Jurkat, Clone E6-1 (cell line): Measurements from ENCODE around the gene ARHGAP15.

Experiments used
- DNase-seq: peaks from one replicate; pipeline ENCODE4 v3.0.0-alpha.2; 2011; ENCODE audit warnings: low read depth, low spot score
- H3K4me3 ChIP-seq: 2 replicates; pipeline ENCODE4 v1.5.1; 2011; ENCODE audit warnings: mild to moderate bottlenecking, low read length, control low read depth, moderate library complexity

Gene ARHGAP15

DNA sequence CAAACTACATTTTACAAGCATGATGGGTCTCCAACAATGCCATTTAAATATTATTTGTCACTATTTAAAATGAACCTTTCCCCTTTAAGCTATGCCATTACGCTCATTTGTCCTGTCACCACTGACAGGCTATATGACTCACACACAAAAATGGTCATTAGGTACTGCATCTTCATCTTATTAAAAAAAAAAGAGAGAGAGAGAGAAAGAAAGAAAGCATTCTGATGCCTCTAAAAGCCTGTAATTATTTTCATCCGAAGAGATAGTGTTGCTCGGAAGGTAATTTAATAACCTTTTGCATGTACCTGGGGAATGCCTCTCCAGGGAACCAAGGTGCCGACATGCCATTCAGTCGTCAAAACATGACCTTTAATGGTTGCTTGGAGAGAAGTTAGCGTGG lies 226.7 kb downstream of the ARHGAP15 start:
- no peak for DNase-seq
- H3K4me3 ChIP-seq: no peak overlapping the region

DNA sequence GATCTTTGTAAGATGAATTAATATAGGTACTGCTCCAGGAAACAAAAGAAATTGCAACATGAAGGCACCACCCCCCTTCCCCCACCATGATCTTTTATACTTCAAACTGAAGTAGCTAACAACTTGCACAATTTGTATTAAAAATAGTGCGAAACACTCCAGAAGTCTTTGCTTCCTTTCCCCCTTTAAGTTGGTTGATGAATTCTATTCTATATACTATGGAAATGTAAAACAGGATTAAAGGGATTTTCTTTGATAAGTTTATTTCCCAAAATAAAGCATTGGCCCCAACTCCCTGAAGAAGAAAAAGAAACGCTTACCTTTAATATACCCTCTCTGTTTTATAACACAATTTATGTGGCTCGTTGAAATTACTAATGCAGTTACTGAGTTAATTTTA lies 227.1 kb downstream of the ARHGAP15 start:
- H3K4me3 ChIP-seq: no peak overlapping the region
- no peak for DNase-seq

DNA sequence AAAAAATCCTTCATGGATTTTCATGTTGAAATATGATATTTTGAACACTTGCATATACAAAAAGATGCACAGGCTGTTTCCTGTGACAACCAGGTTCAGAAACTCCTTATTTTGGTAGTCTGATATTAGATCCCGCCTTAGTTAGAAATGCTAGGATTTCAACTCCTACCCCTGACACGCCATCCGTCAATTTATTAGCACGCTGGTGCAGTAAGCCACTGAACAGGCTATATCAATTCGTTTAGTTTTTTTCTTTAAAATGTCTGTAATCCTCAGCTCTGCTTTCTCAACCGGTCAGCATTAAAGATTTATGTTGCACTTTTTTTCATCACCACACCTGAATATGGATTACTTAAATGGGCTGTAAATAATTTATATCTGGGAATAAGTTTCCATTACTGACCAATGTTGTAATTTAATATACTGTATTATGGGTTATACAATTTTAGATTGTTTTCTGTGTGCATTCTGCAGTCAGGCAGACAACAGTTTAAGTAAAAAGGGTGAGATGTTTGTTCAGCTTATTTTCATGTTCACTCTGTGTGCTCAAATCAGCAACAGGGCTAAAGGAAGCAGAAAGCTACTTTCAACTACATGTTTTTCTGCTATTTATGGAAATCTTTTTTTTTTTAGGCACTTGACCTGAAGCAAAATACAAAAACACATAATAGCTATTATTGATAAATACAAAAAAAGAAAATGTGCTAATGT lies 227.7 kb downstream of the ARHGAP15 start:
- H3K4me3 ChIP-seq: no peak overlapping the region
- no peak for DNase-seq

DNA sequence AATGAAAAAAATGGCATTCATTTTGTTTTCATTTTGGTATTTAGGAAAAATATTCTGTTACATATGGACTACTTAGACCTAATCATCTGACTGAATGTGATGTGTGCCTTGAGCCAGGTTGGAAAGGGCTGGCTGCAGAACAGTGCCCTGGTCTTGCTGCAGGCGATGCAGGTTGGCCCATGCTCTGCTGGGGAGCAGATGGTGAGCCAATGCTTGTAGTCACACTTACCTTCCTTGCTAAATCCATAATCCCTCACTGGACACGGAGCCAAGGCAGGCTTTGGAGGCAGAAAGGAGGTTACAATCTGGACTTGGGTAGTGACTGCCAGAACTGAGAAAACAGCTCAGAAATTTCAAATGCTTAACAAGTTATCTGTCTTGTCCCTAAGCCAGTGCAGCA lies 228.7 kb downstream of the ARHGAP15 start:
- no peak for DNase-seq
- no peak overlapping the region for H3K4me3 ChIP-seq

DNA sequence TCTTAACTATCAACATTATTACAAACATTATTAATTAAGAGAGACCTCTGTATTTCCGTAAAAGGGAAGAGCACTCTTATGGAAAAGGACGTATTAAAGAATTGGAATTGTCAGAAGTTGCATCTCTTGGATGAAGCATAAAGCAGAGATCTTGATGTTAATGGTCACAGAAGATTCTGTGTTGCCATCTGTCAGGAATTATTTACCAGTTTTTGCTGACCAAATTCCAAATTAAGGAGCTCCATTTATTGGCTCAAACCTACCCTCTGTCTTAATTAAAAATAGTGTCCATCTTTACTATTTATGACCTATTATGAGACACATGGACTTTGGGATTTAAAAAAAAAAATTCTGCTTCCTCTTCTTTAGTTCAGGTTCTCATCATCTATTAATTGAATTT lies 232.1 kb downstream of the ARHGAP15 start:
- H3K4me3 ChIP-seq: no peak overlapping the region
- DNase-seq: no peak

DNA sequence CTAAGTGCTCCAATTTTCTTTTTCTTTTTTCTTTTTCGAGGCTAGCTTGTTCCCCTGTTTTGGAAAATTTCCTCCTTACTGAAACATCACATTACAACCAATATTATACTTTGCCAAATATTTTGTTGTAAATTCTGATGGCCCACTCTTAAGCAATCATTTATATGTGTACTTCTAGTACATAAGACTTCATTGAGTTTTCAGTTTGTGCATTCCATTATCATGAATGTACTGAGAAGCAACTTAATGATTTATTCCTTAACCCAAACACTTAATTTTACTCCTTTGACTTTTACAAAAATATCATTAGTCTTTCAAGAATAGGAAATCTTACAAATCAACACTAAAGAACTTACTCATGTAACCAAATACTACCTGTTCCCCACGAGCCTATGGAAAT lies 242.4 kb downstream of the ARHGAP15 start:
- DNase-seq: no peak
- H3K4me3 ChIP-seq: no peak overlapping the region

DNA sequence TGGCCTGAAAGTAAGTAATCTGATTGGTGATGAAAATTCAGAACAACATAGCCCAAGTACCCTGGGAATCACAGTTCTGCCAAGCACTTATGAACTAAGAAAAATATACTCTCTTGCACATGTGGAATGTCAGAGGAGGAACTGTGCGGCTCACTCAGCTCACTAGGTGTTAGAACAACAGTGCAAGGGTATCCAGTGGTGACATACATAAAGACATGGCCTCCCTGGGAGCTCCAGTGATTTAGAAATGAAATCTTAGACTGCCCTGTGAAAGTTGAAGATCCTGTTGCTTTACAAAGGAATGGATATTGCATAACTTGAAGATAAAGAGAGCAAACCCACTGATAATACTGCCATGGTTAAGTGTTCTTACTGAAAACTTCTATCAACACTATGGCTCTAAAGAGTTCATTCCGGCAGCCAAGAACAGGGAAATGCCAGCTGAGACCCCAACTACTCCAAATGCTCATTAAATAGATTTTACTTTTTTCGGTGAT lies 246.2 kb downstream of the ARHGAP15 start:
- DNase-seq: no peak

DNA sequence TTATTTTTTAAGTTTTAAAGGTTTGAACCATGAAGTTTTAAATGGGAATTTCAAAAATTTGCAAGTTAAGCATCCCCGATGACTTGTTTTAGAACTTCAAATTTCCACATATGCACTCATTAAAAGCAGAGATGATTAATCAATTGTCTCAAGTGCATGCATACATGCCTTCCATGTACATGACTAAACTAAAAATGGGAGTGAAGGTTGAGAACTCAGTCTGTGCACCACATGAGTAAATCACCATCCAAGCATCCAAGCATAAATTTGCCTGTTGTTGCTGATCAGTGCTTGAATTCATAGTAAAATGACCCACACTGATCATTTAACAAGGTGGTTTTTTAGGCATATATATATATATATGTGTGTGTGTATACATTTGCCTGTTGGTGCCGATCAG lies 249.8 kb downstream of the ARHGAP15 start:
- H3K4me3 ChIP-seq: no peak overlapping the region
- no peak for DNase-seq

More for the DNA sequence above, 246.2 kb downstream of the ARHGAP15 start:
- H3K4me3 ChIP-seq: no peak overlapping the region

DNA sequence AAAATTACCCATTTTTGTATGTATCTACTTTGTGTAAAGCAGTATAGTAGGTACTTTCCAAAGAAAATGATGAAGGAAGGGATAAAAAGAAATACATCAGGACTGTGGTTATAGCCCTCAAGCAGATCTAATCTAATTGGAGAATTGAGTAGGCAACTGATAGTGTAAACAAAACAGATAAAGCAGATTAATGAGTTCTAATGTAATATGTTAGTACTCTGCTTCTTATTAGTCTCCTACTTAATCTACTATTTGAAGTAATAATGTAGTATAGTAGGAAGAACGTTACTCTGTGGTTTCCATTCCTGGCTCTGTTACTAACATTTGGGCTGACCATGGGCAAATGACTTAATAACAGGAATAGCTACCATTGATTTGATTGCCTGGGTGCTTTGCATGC lies 250.7 kb downstream of the ARHGAP15 start:
- no peak for DNase-seq
- no peak overlapping the region for H3K4me3 ChIP-seq

DNA sequence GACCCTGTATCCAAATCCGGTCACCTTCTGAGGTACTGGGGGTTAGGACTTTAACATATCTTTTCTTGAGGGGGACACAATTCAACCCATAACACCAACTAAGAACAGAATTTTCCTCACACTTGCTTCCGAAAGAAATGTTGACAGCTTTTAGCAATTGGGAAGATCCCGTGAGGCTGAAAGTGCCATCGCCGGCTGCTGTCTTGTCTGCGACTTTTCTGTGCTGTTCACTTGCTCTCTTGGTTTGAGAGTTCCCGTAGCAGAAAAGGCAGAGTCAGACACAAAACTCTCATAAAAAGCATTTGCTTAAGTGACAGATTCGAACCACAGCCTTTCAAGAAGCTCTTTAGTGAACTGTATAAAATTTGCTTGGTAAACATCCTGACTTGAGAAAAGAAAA lies 253.4 kb downstream of the ARHGAP15 start:
- no peak for DNase-seq
- no peak overlapping the region for H3K4me3 ChIP-seq

DNA sequence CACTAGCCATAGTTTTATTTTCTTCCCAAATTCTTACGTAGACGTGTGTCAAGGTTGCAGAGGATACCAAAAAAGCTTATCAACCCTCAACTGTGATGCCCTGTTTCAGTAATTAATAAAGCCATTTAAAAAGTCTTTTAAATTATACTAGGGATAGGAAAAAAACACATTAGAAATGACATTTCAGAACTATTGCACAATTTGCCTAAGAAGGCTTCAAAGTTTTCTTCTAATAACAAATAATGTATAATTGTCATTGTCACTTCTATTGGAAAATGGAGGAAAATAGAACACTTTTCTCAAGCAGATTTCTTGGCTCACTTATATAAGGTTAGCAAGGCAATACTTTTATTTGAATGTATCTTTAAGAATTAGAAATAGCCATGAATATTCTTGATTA lies 253.8 kb downstream of the ARHGAP15 start:
- no peak for DNase-seq
- H3K4me3 ChIP-seq: no peak overlapping the region

DNA sequence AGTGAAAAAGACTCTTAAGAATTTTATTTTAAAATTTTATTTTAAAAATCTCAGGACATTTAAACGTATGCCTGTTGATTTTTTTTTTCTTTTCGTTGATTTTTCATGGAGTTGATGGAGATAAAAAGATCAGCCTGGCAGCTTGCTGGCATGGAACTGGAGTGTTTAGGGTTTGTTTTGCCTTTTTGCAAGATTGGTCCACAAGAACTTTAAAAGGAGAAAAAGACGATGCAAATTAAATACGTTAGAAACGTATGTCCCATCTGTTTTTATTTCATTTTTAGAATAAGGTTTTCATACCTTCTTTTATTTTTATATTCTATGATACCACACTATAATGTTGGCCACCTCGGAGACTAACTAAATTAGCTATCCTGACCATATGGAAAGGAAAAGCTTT lies 254.9 kb downstream of the ARHGAP15 start:
- no peak for DNase-seq
- H3K4me3 ChIP-seq: no peak overlapping the region

DNA sequence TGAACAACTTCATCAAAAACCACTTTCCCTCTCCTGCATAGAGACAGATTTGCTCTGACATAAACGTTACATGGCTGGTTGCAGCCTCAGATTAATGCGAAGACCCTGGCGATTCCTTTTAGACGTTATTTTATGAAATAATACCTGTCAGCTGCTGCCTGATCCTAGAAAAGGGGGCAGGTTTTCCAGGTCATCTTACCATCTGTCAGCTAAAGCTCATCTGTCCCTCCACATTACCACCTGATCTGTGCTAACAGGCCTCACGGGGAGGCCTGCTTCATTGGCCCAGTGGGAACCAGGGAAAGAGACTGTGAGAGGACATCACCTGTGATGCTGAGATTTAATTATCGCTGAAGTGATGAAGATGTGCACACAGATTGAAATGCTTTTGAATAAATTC lies 261.0 kb downstream of the ARHGAP15 start:
- no peak for DNase-seq
- no peak overlapping the region for H3K4me3 ChIP-seq

DNA sequence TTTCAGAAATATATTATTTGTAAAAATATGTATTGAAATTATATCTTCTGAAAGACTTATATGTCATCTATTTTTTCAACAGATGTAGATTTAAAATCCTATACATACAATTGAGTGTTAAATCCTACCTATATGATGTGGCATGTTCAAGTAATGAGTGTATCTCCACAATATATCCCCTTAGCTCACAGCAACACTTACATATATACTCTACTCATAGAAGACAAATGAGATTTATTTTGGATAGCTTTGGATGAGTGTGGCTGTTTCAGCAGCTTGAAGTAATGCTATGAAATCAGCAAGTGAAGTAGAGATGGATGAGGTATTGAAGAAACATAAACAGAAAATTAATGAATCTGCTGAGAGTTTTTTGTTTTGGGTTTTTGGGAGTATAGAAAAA lies 263.1 kb downstream of the ARHGAP15 start:
- H3K4me3 ChIP-seq: no peak overlapping the region
- no peak for DNase-seq

DNA sequence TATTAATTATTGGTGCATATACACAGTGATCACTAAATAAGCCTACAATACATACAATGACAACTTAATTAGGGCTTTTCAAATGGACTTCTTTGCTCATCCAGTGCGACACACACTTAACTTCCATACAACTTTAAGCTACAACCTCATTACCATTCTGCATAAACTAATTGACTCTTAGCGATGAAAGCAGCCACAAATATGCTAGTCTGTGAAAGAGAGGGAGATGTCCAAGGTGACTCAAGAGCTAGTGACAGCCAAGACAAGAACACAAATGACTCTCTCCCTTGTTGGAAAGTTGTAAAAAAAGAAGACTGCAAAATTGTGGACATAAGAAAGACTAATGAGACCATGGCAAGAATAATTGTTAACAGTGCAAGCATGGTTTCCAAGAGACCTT lies 264.8 kb downstream of the ARHGAP15 start:
- H3K4me3 ChIP-seq: no peak overlapping the region
- no peak for DNase-seq

DNA sequence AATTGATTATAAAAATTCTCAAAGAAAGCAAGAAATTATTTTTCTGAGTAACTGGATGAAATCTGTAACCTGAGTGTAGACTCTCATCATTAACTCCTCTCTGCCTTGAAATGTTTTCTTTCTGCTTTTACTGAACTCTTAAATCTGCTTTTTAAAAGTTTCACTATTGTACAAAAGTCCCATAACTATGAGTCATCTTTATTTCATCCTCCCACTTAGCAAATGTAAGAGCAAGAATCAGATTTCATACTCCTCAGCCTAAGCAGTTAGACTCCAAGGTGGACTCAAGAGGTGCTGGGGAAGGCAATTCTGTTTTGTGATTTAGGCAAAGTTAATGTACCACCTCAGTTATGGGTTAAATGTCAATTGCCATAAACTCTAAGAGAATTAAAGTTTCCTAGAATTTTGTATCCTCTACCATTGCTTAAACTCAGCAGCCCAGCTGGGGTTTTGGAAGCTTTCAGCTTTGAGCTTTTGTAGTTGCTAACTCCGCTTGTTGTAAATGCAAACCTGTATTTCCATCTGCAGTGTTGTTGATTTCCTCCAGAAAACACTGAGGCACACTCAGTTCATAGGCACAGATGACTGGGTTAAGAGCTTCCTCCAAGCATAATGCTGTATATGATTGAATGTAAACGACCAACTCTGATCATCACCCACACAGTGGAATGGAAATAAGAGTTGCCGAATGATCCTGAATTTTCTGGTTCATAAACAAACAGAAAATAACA lies 268.8 kb downstream of the ARHGAP15 start:
- no peak for DNase-seq
- H3K4me3 ChIP-seq: no peak overlapping the region

DNA sequence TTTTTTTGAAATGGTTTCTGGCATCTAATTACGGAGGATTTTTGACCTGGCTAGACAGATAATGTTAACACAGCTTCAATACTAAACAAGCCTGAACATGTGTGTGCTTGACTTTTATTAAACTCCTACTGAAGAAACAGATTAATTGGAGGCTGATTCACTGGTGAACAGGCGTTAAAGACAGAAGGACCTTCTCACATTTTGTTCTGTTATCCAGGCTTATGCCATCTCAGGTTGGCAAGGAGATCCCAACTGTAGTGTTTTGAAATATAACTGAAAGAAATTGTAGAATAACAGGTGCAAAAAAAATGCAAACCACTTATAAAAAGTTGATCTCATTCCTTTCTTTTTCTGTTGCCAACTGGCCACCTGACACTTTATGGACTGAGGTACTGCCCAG lies 269.6 kb downstream of the ARHGAP15 start:
- no peak for DNase-seq
- no peak overlapping the region for H3K4me3 ChIP-seq

DNA sequence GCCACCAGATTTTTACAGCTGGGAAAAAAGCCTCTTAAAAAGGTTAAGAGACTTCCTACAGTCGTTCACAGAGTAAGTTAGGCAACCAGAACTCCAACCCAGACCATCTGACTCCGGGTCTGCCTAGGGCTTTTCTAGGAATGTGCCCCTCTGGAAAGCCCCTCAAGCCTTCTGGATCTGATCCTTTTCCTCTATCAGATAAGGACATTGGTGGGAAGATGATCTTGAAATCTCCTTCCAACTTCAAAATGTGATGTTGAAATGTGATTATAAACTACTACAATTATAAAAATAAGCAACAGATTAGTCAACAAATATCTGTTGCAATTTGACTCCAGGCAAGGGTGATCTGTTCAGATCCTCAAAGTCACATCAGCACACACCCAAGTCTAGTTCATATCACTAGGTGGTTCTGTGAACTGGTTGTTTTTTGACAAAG lies 270.4 kb downstream of the ARHGAP15 start:
- no peak overlapping the region for H3K4me3 ChIP-seq
- DNase-seq: no peak

DNA sequence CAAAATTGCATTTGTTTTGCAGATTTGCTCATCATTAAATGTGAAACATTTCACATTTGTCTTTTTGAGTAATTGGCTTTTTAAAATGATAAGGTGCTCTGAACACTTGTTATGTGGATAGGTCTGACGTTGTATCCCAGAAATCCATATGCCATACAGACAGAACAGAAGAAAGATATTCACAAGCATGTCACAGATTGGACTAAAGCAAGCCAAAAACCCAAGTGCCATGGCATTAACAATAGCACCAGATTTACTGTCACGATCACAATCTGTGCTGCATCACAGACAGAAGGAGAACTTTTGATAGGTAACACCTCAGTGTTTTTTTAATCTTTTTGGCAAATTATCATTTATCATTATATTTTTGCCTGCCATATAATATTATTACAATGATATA lies 272.6 kb downstream of the ARHGAP15 start:
- no peak overlapping the region for H3K4me3 ChIP-seq
- no peak for DNase-seq

DNA sequence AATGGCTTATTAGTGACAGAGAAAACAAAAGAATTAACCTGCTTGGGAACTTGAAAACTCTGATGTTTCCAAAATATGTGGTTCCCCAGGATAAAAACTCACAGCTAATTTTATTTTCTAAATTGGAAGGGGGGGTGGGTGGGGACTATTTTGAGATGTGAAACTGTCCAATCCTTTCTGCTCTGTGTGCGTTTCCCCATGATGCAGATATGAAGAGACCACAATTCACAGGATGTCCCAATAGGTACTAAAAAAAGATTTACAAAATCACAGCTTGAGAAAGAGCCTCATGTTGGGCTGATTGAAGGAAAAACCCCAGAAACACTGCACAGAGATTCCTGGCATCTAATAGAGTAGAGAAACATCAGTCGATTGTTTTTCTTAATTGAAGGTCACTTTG lies 273.2 kb downstream of the ARHGAP15 start:
- no peak for DNase-seq
- H3K4me3 ChIP-seq: no peak overlapping the region
